ENCODE measurements around the gene IGSF6. TPM values are rescaled to one million over a fixed set of nuclear protein-coding genes. Genes with fewer than 3 reads are reported as not detected.
A peak's percentile ranks its signal among the peaks of the same experiment; 100 is the strongest.

IGSF6 gene
- polyA plus RNA-seq, 3 donors, result 86.2 to 276 (median 159) TPM

GRCh38 chr16:21654881-21655280 lies 2.5 kb upstream of the IGSF6 start:
- no peaks in the 10 kb centered on the region for H3K27me3 ChIP-seq (ENCODE audit: control insufficient read depth in 2 of 2, insufficient read depth in 2 of 2, low read length in 2 of 2)
- peak overlapping the region; percentile 89 for H3K4me2 ChIP-seq (replicated peaks; ENCODE audit: extremely low read depth, low read length, poor library complexity, severe bottlenecking)
- no peak for DNase-seq
- peaks cover 81% of the 10 kb centered on the region for H3K4me1 Mint-ChIP-seq
- peak overlapping the region in 1 of 3 experiments; percentile 98 for H3K4me3 ChIP-seq (replicated peaks in 1 of 3; ENCODE audit: low read depth in 2 of 3, low read length in 3 of 3)
- H2AFZ ChIP-seq (ENCODE audit: insufficient read depth, low read depth, low read length, poor library complexity, severe bottlenecking), result no peak overlapping the region
- H3K9ac ChIP-seq (ENCODE audit: insufficient read depth, low read length, poor library complexity, severe bottlenecking), result no peak overlapping the region
- peaks cover 19% of the 10 kb centered on the region for H4K20me1 ChIP-seq (ENCODE audit: insufficient read depth, low read length)
- peaks cover 75 to 79% of the 10 kb centered on the region in 2 donors for H3K4me1 ChIP-seq (ENCODE audit: control insufficient read depth in 1 of 2, insufficient read depth in 2 of 2, low read length in 2 of 2)
- H3K27ac ChIP-seq (ENCODE audit: low read depth in 1 of 2, low read length in 2 of 2), result peak overlapping the region in 1 of 2 donors; percentile 77
- H3K9me3 Mint-ChIP-seq, result peaks cover 0 to 3% (median 0%) of the 10 kb centered on the region in 7 donors
- intact Hi-C loops (cut with micrococcal nuclease), result loop anchor here (5.0 to 10.0 kb wide), 4 partner anchors 43 to 640 kb away; partner anchors contain the start of genes POLR3E (in 2 of the 2) and UQCRC2 (in 1 of the 2)
- TF ChIP-seq CTCF (IDR thresholded peaks at IDR 0.05), result no peak
- 100% methylated on average over 1 of the region's 2 CpGs for WGBS (ENCODE audit: insufficient coverage)
- H3K9me3 ChIP-seq (replicated peaks in 1 of 2; ENCODE audit: control insufficient read depth in 1 of 2, insufficient read depth in 1 of 2, low read length in 2 of 2), result no peaks in the 10 kb centered on the region
- H3K27me3 Mint-ChIP-seq (ENCODE audit: low read depth in 3 of 3), result peaks cover 0 to 5% (median 0%) of the 10 kb centered on the region in 3 donors
- peaks cover 7 to 19% of the 10 kb centered on the region in 2 donors for H3K36me3 ChIP-seq (replicated peaks in 1 of 2; ENCODE audit: control insufficient read depth in 1 of 2, insufficient read depth in 2 of 2, low read length in 2 of 2)
- H3K4me3 Mint-ChIP-seq, result peak overlapping the region in 1 of 2 donors; percentile 59
- H3K79me2 ChIP-seq (ENCODE audit: insufficient read depth, low read length), result peaks cover 80% of the 10 kb centered on the region
- H3K36me3 Mint-ChIP-seq, result peaks cover 23 to 36% of the 10 kb centered on the region in 2 donors
- H3K27ac Mint-ChIP-seq, result peak overlapping the region; percentile 12 to 98 (median 95)

- peak overlapping the region; percentile 77 to 93 for H3K27ac ChIP-seq (ENCODE audit: low read depth in 1 of 2, low read length in 2 of 2)
- peak overlapping the region; percentile 87 to 98 (median 97) for H3K27ac Mint-ChIP-seq
- peak overlapping the region in 1 of 3 experiments; percentile 98 for H3K4me3 ChIP-seq (replicated peaks in 1 of 3; ENCODE audit: low read depth in 2 of 3, low read length in 3 of 3)
- peaks cover 76 to 79% of the 10 kb centered on the region in 2 donors for H3K4me1 ChIP-seq (ENCODE audit: control insufficient read depth in 1 of 2, insufficient read depth in 2 of 2, low read length in 2 of 2)
- intact Hi-C loops (cut with micrococcal nuclease), result loop anchor here (5.0 to 10.0 kb wide), 2 partner anchors 42 to 640 kb away; partner anchors contain the start of gene POLR3E (in 2 of the 2)
- H2AFZ ChIP-seq (ENCODE audit: insufficient read depth, low read depth, low read length, poor library complexity, severe bottlenecking), result no peak overlapping the region
- no CpG with 5 or more reads among the region's 1 CpG for WGBS (ENCODE audit: insufficient coverage)
- H3K36me3 ChIP-seq (replicated peaks in 1 of 2; ENCODE audit: control insufficient read depth in 1 of 2, insufficient read depth in 2 of 2, low read length in 2 of 2), result peaks cover 11 to 19% of the 10 kb centered on the region in 2 donors
- H3K79me2 ChIP-seq (ENCODE audit: insufficient read depth, low read length), result peaks cover 84% of the 10 kb centered on the region
- H3K4me3 Mint-ChIP-seq, result peak overlapping the region; percentile 20 to 59
- H3K9me3 ChIP-seq (replicated peaks in 1 of 2; ENCODE audit: control insufficient read depth in 1 of 2, insufficient read depth in 1 of 2, low read length in 2 of 2), result no peaks in the 10 kb centered on the region
- H3K27me3 ChIP-seq (ENCODE audit: control insufficient read depth in 2 of 2, insufficient read depth in 2 of 2, low read length in 2 of 2), result no peaks in the 10 kb centered on the region
- peaks cover 23% of the 10 kb centered on the region for H4K20me1 ChIP-seq (ENCODE audit: insufficient read depth, low read length)
- DNase-seq, result peak in 2 of 3 donors; percentile 25 to 46
- H3K36me3 Mint-ChIP-seq, result peaks cover 25 to 41% of the 10 kb centered on the region in 2 donors
- H3K9ac ChIP-seq (ENCODE audit: insufficient read depth, low read length, poor library complexity, severe bottlenecking), result peak overlapping the region; percentile 5
- peaks cover 80% of the 10 kb centered on the region for H3K4me1 Mint-ChIP-seq
- H3K27me3 Mint-ChIP-seq (ENCODE audit: low read depth in 3 of 3), result peaks cover 0 to 5% (median 0%) of the 10 kb centered on the region in 3 donors
- H3K9me3 Mint-ChIP-seq, result peaks cover 0 to 3% (median 0%) of the 10 kb centered on the region in 7 donors
- peak overlapping the region; percentile 89 for H3K4me2 ChIP-seq (replicated peaks; ENCODE audit: extremely low read depth, low read length, poor library complexity, severe bottlenecking)
- no peak for TF ChIP-seq CTCF (IDR thresholded peaks at IDR 0.05)
Measured at GRCh38 chr16:21654466-21654865, 2.1 kb upstream of the IGSF6 start.

All from CD14-positive monocyte (primary cell).